HEK293 (cell line): ENCODE data around the gene MEAF6.

Experiments used
- GLI2 ChIP-seq: fragments of 450-650 bp; formaldehyde crosslinking; IDR thresholded peaks from 2 replicates; pipeline ENCODE4; 2017; ENCODE audit warnings: missing biosample characterization, missing genetic modification characterization, low read depth, borderline replicate concordance
- MYNN ChIP-seq: fragments of 450-650 bp; formaldehyde crosslinking; IDR thresholded peaks from 2 replicates; pipeline ENCODE4 v1.5.1; 2016; ENCODE audit warnings: missing biosample characterization, missing genetic modification characterization, borderline replicate concordance
- OSR2 ChIP-seq: fragments of 450-650 bp; formaldehyde crosslinking; IDR thresholded peaks from 2 replicates; pipeline ENCODE4 v1.5.1; 2016; ENCODE audit warnings: missing biosample characterization, missing genetic modification characterization
- RBAK ChIP-seq: fragments of 450-650 bp; formaldehyde crosslinking; IDR thresholded peaks from 2 replicates; pipeline ENCODE4 v1.5.1; 2016; ENCODE audit warnings: missing biosample characterization, missing genetic modification characterization
- SCRT2 ChIP-seq: fragments of 450-650 bp; formaldehyde crosslinking; IDR thresholded peaks from 2 replicates; pipeline ENCODE4 v1.5.1; 2016; ENCODE audit warnings: missing biosample characterization, missing genetic modification characterization
- TCF7L2 ChIP-seq: IDR thresholded peaks from 2 replicates; pipeline ENCODE4 v1.6.1; 2011; ENCODE audit warnings: low read depth, mild to moderate bottlenecking, inconsistent platforms, low read length, moderate library complexity, borderline replicate concordance
- ZBTB20 ChIP-seq: fragments of 450-650 bp; formaldehyde crosslinking; IDR thresholded peaks from 2 replicates; pipeline ENCODE4 v1.5.1; 2016; ENCODE audit warnings: missing biosample characterization, missing genetic modification characterization
- ZBTB7A ChIP-seq: fragments of 450-650 bp; formaldehyde crosslinking; IDR thresholded peaks from 2 replicates; pipeline ENCODE4 v1.5.1; 2016; ENCODE audit warnings: low read depth, missing biosample characterization, missing genetic modification characterization
- ZFP37 ChIP-seq: fragments of 450-650 bp; formaldehyde crosslinking; IDR thresholded peaks from 2 replicates; pipeline ENCODE4 v1.5.1; 2016; ENCODE audit warnings: missing biosample characterization, missing genetic modification characterization
- ZNF148 ChIP-seq: fragments of 450-650 bp; formaldehyde crosslinking; IDR thresholded peaks from 2 replicates; pipeline ENCODE4 v1.5.0; 2017; ENCODE audit warnings: missing biosample characterization, missing genetic modification characterization, borderline replicate concordance
- ZNF175 ChIP-seq: fragments of 450-650 bp; formaldehyde crosslinking; IDR thresholded peaks from 2 replicates; pipeline ENCODE4 v1.5.1; 2016; ENCODE audit warnings: missing biosample characterization, missing genetic modification characterization
- ZNF184 ChIP-seq: fragments of 450-650 bp; IDR thresholded peaks from 2 replicates; pipeline ENCODE4 v1.5.1; 2018; ENCODE audit warnings: missing biosample characterization, mild to moderate bottlenecking, missing genetic modification characterization
- ZNF19 ChIP-seq: fragments of 450-650 bp; formaldehyde crosslinking; IDR thresholded peaks from 2 replicates; pipeline ENCODE4; 2016; ENCODE audit warnings: missing biosample characterization, missing genetic modification characterization, low read depth
- ZNF221 ChIP-seq: fragments of 450-650 bp; formaldehyde crosslinking; IDR thresholded peaks from 2 replicates; pipeline ENCODE4 v1.5.1; 2017; ENCODE audit warnings: missing biosample characterization, missing genetic modification characterization, borderline replicate concordance
- ZNF24 ChIP-seq: fragments of 450-650 bp; formaldehyde crosslinking; IDR thresholded peaks from 2 replicates; pipeline ENCODE4 v1.5.1; 2016; ENCODE audit warnings: missing biosample characterization, missing genetic modification characterization
- ZNF394 ChIP-seq: fragments of 450-650 bp; formaldehyde crosslinking; IDR thresholded peaks from 2 replicates; pipeline ENCODE4 v1.5.1; 2016; ENCODE audit warnings: missing biosample characterization, missing genetic modification characterization, mild to moderate bottlenecking, moderate library complexity, borderline replicate concordance
- ZNF423 ChIP-seq: fragments of 450-650 bp; formaldehyde crosslinking; IDR thresholded peaks from 2 replicates; pipeline ENCODE4 v1.5.1; 2016; ENCODE audit warnings: missing biosample characterization, missing genetic modification characterization
- ZNF501 ChIP-seq: fragments of 450-650 bp; formaldehyde crosslinking; IDR thresholded peaks from 2 replicates; pipeline ENCODE4 v1.5.1; 2016; ENCODE audit warnings: missing biosample characterization, missing genetic modification characterization
- ZNF518A ChIP-seq: fragments of 450-650 bp; formaldehyde crosslinking; conservative IDR thresholded peaks from 2 replicates; pipeline ENCODE4 v1.5.1; 2016; ENCODE audit warnings: low read depth, missing biosample characterization, missing genetic modification characterization
- ZNF549 ChIP-seq: fragments of 450-650 bp; IDR thresholded peaks from 2 replicates; pipeline ENCODE4 v1.5.1; 2018; ENCODE audit warnings: missing biosample characterization, missing genetic modification characterization, mild to moderate bottlenecking, inconsistent platforms, moderate library complexity
- ZNF639 ChIP-seq: fragments of 450-650 bp; formaldehyde crosslinking; IDR thresholded peaks from 2 replicates; pipeline ENCODE4 v1.5.1; 2016; ENCODE audit warnings: missing biosample characterization, missing genetic modification characterization
- ZNF677 ChIP-seq: fragments of 450-650 bp; IDR thresholded peaks from 2 replicates; pipeline ENCODE4 v1.5.0; 2018; ENCODE audit warnings: missing biosample characterization, mild to moderate bottlenecking, missing genetic modification characterization, moderate library complexity
- ZNF785 ChIP-seq: fragments of 450-650 bp; formaldehyde crosslinking; IDR thresholded peaks from 2 replicates; pipeline ENCODE4 v1.5.1; 2016; ENCODE audit warnings: missing biosample characterization, missing genetic modification characterization
- ZSCAN16 ChIP-seq: fragments of 450-650 bp; formaldehyde crosslinking; IDR thresholded peaks from 2 replicates; pipeline ENCODE4 v1.5.1; 2016; ENCODE audit warnings: missing biosample characterization, missing genetic modification characterization
- ZSCAN4 ChIP-seq: fragments of 450-650 bp; formaldehyde crosslinking; IDR thresholded peaks from 2 replicates; pipeline ENCODE4 v1.5.1; 2017; ENCODE audit warnings: missing biosample characterization, missing genetic modification characterization
- TF ChIP-seq, protein P1 (sequence below): fragments of 450-650 bp; formaldehyde crosslinking; IDR thresholded peaks from 2 replicates; pipeline ENCODE4 v1.5.1; 2016; ENCODE audit warnings: missing biosample characterization, missing genetic modification characterization
- TF ChIP-seq, protein P2 (sequence below): fragments of 450-650 bp; IDR thresholded peaks from 2 replicates; pipeline ENCODE4 v1.5.1; 2018; ENCODE audit warnings: missing biosample characterization, mild to moderate bottlenecking, missing genetic modification characterization

Gene MEAF6

DNA sequence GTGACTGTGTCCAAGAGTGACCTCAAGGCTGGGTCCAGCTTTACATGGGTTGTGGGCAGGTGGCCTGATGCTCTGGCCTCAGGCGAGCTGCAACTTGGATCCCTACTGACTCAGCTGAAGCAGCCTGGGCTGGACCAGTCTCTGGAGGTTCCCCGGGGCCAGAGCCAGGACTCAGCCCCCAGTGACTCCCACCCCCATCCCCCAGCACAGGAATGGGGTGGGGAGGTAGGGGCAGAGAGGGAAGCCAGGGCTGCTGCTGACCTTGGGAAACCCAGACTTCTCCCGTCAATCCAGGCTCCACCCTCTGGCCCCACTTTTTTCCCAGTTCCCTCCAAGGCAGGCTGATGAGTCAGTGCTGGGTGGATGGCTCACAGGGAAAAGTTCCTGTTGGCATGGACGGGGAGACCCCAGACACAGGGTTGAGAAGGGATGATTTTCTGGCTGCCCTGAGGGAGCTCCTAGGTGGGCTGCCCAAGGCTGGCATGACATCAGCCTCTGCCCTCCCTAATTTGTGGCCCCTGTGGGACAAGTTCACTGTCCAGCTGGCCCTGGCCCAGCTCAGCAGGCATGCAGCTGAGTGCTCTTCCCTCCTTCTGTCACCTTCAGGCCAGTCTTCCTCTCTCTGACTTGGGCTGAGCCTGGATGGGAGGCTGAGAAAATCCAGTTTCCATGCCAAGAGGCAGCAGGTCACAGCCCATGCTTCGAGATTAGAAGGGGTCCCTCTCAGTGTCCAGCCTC, 37.9 kb downstream of the MEAF6 start (continued):
- TF ChIP-seq ZNF148 (tag by site-specific recombination) (no peak), OSR2 (tag by site-specific recombination) (no peak), SCRT2 (no peak), ZNF24 (no peak), ZNF549 (tag by site-specific recombination) (no peak), ZFP37 (0 out of 2 replicates have a peak, but pooled peaks have one; percentile 29), ZBTB20 (tag by site-specific recombination) (peak; percentile 35; the same call in 1 of the 2 replicates), ZNF518A (tag by site-specific recombination) (no peak), ZNF423 (no peak), RBAK (tag by site-specific recombination) (no peak), MYNN (tag by site-specific recombination) (no peak), ZNF175 (no peak), ZNF501 (tag by site-specific recombination) (no peak), ZBTB7A (no peak), ZNF184 (no peak), TCF7L2 (no peak), ZSCAN16 (tag by site-specific recombination) (no peak), ZNF394 (no peak; the same call in 1 of the 2 replicates), ZNF785 (tag by site-specific recombination) (no peak), ZNF639 (0 out of 2 replicates have a peak, but pooled peaks have one; percentile 4), ZNF19 (tag by site-specific recombination) (no peak), ZSCAN4 (tag by site-specific recombination) (no peak), ZNF677 (tag by site-specific recombination) (no peak), GLI2 (tag by site-specific recombination) (no peak), ZNF221 (no peak)
- TF ChIP-seq, protein P1, sequence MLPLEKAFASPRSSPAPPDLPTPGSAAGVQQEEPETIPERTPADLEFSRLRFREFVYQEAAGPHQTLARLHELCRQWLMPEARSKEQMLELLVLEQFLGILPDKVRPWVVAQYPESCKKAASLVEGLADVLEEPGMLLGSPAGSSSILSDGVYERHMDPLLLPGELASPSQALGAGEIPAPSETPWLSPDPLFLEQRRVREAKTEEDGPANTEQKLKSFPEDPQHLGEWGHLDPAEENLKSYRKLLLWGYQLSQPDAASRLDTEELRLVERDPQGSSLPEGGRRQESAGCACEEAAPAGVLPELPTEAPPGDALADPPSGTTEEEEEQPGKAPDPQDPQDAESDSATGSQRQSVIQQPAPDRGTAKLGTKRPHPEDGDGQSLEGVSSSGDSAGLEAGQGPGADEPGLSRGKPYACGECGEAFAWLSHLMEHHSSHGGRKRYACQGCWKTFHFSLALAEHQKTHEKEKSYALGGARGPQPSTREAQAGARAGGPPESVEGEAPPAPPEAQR (tag by site-specific recombination) = no peak
- TF ChIP-seq, protein P2, sequence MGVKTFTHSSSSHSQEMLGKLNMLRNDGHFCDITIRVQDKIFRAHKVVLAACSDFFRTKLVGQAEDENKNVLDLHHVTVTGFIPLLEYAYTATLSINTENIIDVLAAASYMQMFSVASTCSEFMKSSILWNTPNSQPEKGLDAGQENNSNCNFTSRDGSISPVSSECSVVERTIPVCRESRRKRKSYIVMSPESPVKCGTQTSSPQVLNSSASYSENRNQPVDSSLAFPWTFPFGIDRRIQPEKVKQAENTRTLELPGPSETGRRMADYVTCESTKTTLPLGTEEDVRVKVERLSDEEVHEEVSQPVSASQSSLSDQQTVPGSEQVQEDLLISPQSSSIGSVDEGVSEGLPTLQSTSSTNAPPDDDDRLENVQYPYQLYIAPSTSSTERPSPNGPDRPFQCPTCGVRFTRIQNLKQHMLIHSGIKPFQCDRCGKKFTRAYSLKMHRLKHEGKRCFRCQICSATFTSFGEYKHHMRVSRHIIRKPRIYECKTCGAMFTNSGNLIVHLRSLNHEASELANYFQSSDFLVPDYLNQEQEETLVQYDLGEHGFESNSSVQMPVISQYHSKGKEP (tag by site-specific recombination) = no peak
